Erythroblast (primary cell): ENCODE measurements around the gene BRPF1.

Experiments
- GATA1 ChIP-seq: IDR thresholded peaks from 2 replicates; pipeline ENCODE4 v1.6.1; 2011; ENCODE audit warnings: low read depth, mild to moderate bottlenecking, control low read depth, low read length, moderate library complexity
- POLR2A ChIP-seq: IDR thresholded peaks from 2 replicates; pipeline ENCODE4 v1.6.1; 2011; ENCODE audit warnings: mild to moderate bottlenecking, low read length

DNA sequence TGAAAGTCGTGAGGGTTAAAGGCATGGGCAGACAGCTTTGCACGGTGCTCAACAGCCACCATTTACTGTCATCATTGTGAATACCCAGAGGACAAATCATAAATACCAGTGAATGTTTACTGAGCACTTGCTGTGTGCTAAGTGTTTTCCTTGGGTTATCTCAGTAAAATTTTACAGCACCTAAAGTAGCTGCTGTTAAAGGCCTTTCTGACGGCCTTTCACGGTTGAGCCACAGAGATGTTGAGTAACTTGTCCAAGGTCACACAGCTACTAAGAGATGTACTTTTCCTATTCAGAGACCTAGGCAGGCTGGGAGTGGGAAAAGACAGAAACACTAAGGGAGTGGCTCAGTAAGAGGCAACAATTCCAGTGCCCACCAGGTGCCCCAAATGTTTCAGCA, 28.3 kb upstream of the BRPF1 start:
- TF ChIP-seq POLR2A (no peak), GATA1 (no peak)
